Measurements from ENCODE around the gene TSPAN11.

GRCh38 chr12:31008241-31008761 lies 81.8 kb downstream of the TSPAN11 start:
- TF ChIP-seq POLR2A (IDR thresholded peaks at IDR 0.05) (no peak), CTCF (IDR thresholded peaks at IDR 0.05) (no peak)
